ENCODE measurements around the gene TRPV4. TPM values are rescaled to one million over a fixed set of nuclear protein-coding genes. Genes with fewer than 3 reads are reported as not detected.
A peak's percentile ranks its signal among the peaks of the same experiment; 100 is the strongest.

TRPV4 gene
- total RNA-seq, 1 experiment from 2014 or later: 0.09 TPM

- intact Hi-C loops (cut with micrococcal nuclease): no loop called here
- no peaks in the 10 kb centered on the region for H3K9me3 Mint-ChIP-seq (ENCODE audit: unreplicated experiment)
- no TSS peak for BruUV-seq (replicated peaks)
- TF ChIP-seq, protein P1, sequence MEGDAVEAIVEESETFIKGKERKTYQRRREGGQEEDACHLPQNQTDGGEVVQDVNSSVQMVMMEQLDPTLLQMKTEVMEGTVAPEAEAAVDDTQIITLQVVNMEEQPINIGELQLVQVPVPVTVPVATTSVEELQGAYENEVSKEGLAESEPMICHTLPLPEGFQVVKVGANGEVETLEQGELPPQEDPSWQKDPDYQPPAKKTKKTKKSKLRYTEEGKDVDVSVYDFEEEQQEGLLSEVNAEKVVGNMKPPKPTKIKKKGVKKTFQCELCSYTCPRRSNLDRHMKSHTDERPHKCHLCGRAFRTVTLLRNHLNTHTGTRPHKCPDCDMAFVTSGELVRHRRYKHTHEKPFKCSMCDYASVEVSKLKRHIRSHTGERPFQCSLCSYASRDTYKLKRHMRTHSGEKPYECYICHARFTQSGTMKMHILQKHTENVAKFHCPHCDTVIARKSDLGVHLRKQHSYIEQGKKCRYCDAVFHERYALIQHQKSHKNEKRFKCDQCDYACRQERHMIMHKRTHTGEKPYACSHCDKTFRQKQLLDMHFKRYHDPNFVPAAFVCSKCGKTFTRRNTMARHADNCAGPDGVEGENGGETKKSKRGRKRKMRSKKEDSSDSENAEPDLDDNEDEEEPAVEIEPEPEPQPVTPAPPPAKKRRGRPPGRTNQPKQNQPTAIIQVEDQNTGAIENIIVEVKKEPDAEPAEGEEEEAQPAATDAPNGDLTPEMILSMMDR (IDR thresholded peaks at IDR 0.05; ENCODE audit: unreplicated experiment): no peak
- CTCF ChIA-PET: interaction anchor here (0.9 to 6.1 kb wide), 3 partner anchors 34 to 85 kb away, joined by 4 to 300 read pairs (median 5); no protein-coding TSS in a partner anchor
- POLR2A ChIA-PET: interaction anchor here (0.6 to 1.4 kb wide), 3 partner anchors 10 to 36 kb away, joined by 3 to 5 read pairs (median 3); no protein-coding TSS in a partner anchor
- DNase-seq (ENCODE audit: unreplicated experiment): no peak
- no peaks in the 10 kb centered on the region for H3K27me3 Mint-ChIP-seq (ENCODE audit: insufficient read depth, unreplicated experiment)
- H3K4me3 Mint-ChIP-seq (ENCODE audit: unreplicated experiment): no peak overlapping the region
- H3K27ac Mint-ChIP-seq (ENCODE audit: low read depth, unreplicated experiment): no peak overlapping the region
- H3K4me1 Mint-ChIP-seq (ENCODE audit: insufficient read depth, unreplicated experiment): no peaks in the 10 kb centered on the region
- H3K36me3 Mint-ChIP-seq (ENCODE audit: insufficient read depth, unreplicated experiment): no peaks in the 10 kb centered on the region
Observed at GRCh38 chr12:109808876-109809646, 24.1 kb downstream of the TRPV4 start.

DNA sequence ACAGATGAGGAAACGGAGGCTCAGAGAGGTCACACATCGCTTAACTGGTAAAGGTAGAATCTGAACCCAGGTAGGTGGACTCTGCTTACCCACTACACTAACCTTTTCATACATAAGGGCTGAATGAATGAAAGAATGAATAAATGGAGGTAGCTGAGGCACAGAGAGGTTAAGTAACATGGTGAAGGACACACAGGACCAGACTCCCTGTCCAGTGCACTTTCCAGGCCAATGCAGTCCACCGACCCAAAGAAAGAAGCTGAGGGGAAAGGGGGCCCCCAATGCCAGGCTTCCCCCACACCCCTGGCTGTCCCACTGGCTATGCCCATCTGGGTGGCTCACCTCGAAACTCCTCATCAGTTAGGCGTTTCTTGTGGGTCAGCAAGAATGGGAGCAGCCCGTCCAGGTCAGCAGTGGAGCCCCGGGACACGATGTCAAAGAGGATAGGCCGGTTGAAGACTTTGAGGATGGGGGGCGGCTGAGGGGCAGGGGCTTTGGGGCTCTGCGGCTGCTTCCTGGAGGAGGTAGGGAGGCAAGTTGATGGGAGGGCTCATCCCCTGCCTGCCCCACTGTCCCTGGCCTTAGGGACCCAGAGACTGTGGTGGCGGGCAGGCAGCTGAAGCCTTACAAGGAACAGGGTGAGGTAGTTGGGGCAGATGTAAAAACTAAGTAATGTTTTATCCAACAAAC lies 25.1 kb downstream of the TRPV4 start:
- ChIA-PET CTCF (interaction anchor here (0.9 to 6.1 kb wide), 2 partner anchors 35 to 86 kb away, joined by 4 to 300 read pairs; no protein-coding TSS in a partner anchor), POLR2A (interaction anchor here (0.6 to 1.1 kb wide), 2 partner anchors 11 to 37 kb away, joined by 3 to 5 read pairs; no protein-coding TSS in a partner anchor)
- H3K9me3 Mint-ChIP-seq (ENCODE audit: unreplicated experiment): no peaks in the 10 kb centered on the region
- H3K27ac Mint-ChIP-seq (ENCODE audit: low read depth, unreplicated experiment): no peak overlapping the region
- H3K27me3 Mint-ChIP-seq (ENCODE audit: insufficient read depth, unreplicated experiment): no peaks in the 10 kb centered on the region
- no peak for DNase-seq (ENCODE audit: unreplicated experiment)
- no peak overlapping the region for H3K4me3 Mint-ChIP-seq (ENCODE audit: unreplicated experiment)
- no peaks in the 10 kb centered on the region for H3K36me3 Mint-ChIP-seq (ENCODE audit: insufficient read depth, unreplicated experiment)
- H3K4me1 Mint-ChIP-seq (ENCODE audit: insufficient read depth, unreplicated experiment): no peaks in the 10 kb centered on the region
- no TSS peak for BruUV-seq (replicated peaks)
- TF ChIP-seq, protein P1 (IDR thresholded peaks at IDR 0.05; ENCODE audit: unreplicated experiment): no peak
- intact Hi-C loops (cut with micrococcal nuclease): no loop called here

GRCh38 chr12:109804820-109805761 lies 28.1 kb downstream of the TRPV4 start:
- intact Hi-C loops (cut with micrococcal nuclease): loop anchor here (1.0 kb wide), 3 partner anchors 40 to 122 kb away; partner anchors contain the start of gene GLTP
- Mint-ChIP-seq H3K27ac (ENCODE audit: low read depth, unreplicated experiment) (no peak overlapping the region), H3K9me3 (ENCODE audit: unreplicated experiment) (no peaks in the 10 kb centered on the region), H3K4me1 (ENCODE audit: insufficient read depth, unreplicated experiment) (no peaks in the 10 kb centered on the region), H3K36me3 (ENCODE audit: insufficient read depth, unreplicated experiment) (no peaks in the 10 kb centered on the region), H3K27me3 (ENCODE audit: insufficient read depth, unreplicated experiment) (no peaks in the 10 kb centered on the region), H3K4me3 (ENCODE audit: unreplicated experiment) (no peak overlapping the region)
- POLR2A ChIA-PET: interaction anchor here (1.0 to 1.3 kb wide), 3 partner anchors 10 to 43 kb away, joined by 3 to 8 read pairs (median 3); no protein-coding TSS in a partner anchor
- DNase-seq (ENCODE audit: unreplicated experiment): peak; percentile 55
- CTCF ChIA-PET: interaction anchor here (0.5 to 6.1 kb wide), 46 partner anchors 10 to 484 kb away, joined by 3 to 300 read pairs (median 4); partner anchors contain the start of gene TRPV4
- TF ChIP-seq, protein P1 (IDR thresholded peaks at IDR 0.05; ENCODE audit: unreplicated experiment): peak; percentile 96
- no TSS peak for BruUV-seq (replicated peaks)
